ENCODE results near the gene AKT3. TPM values are rescaled to one million over a fixed set of nuclear protein-coding genes. Genes with fewer than 3 reads are reported as not detected.

The AKT3 gene
- total and polyA plus RNA-seq, 2 of the 8 experiments (the other 6 are each of a cell fraction or from before 2014, with no cell fraction given): 6.0 to 36.4 TPM

GRCh38 chr1:243723458-243724043 lies 126.5 kb downstream of the AKT3 start:
- Histone ChIP-seq H3K56ac (replicated peaks; ENCODE audit: insufficient read length, low read depth, low read length) (no peak overlapping the region), H3K9ac (replicated peaks in 1 of 4; ENCODE audit: extremely low read depth in 1 of 4, low read depth in 3 of 4, low read length in 3 of 4) (no peak overlapping the region), H2BK5ac (ENCODE audit: low read depth, low read length) (no peak overlapping the region), H4K8ac (ENCODE audit: extremely low read depth, insufficient read depth, low read length) (no peak overlapping the region), H3K27ac (ENCODE audit: low read depth, low read length) (no peak overlapping the region), H3K23me2 (ENCODE audit: low read depth, low read length) (no peaks in the 10 kb centered on the region), H3K27me3 (replicated peaks in 1 of 4; ENCODE audit: control insufficient read depth in 3 of 4, extremely low read depth in 1 of 4, insufficient read depth in 3 of 4, low read length in 3 of 4) (no peaks in the 10 kb centered on the region), H3K18ac (ENCODE audit: extremely low read depth, low read length) (no peak overlapping the region), H2BK20ac (ENCODE audit: low read length) (no peak overlapping the region), H4K5ac (ENCODE audit: insufficient read length, low read depth, low read length) (no peak overlapping the region), H2AK5ac (ENCODE audit: low read depth, low read length) (no peak overlapping the region), H3K9me3 (ENCODE audit: insufficient read depth in 2 of 2, low read depth in 1 of 2, low read length in 1 of 2) (no peaks in the 10 kb centered on the region), H3K23ac (ENCODE audit: insufficient read length) (no peak overlapping the region), H2BK120ac (replicated peaks; ENCODE audit: low read depth, low read length) (no peak overlapping the region), H2AFZ (ENCODE audit: low read length) (no peak overlapping the region), H3K79me1 (ENCODE audit: low read depth, low read length) (no peaks in the 10 kb centered on the region; the same call in 1 of the 2 replicates), H3K14ac (ENCODE audit: insufficient read length) (no peak overlapping the region), H2BK12ac (ENCODE audit: low read depth, low read length) (no peak overlapping the region), H3K4me3 (ENCODE audit: extremely low read depth in 1 of 4, insufficient read depth in 2 of 4, low read depth in 3 of 4, low read length in 4 of 4) (no peak overlapping the region), H2BK15ac (ENCODE audit: low read length) (no peak overlapping the region), H3K79me2 (ENCODE audit: control insufficient read depth in 1 of 2, insufficient read depth in 2 of 2, low read length in 2 of 2) (no peaks in the 10 kb centered on the region), H3K4me2 (ENCODE audit: insufficient read depth in 1 of 2, low read depth in 2 of 2, low read length in 2 of 2) (no peak overlapping the region), H3K4ac (replicated peaks; ENCODE audit: insufficient read length, low read depth, low read length) (no peak overlapping the region), H3K4me1 (replicated peaks in 1 of 4; ENCODE audit: control insufficient read depth in 3 of 4, insufficient read depth in 4 of 4, low read length in 3 of 4) (peaks cover 0 to 2% (median 0%) of the 10 kb centered on the region in 4 experiments; a peak in 1 of 7 replicates), H4K91ac (replicated peaks; ENCODE audit: insufficient read length, low read length) (no peak overlapping the region), H3K36me3 (ENCODE audit: control insufficient read depth in 2 of 4, insufficient read depth in 4 of 4, low read length in 3 of 4) (no peaks in the 10 kb centered on the region), H4K20me1 (replicated peaks in 1 of 2; ENCODE audit: control insufficient read depth in 1 of 2, insufficient read depth in 2 of 2, low read length in 2 of 2) (no peaks in the 10 kb centered on the region)
- WGBS, 2 experiments (ENCODE audit: extremely low coverage in 1 of 2, insufficient coverage in 1 of 2, insufficient read length in 1 of 2, insufficient replicate concordance in 2 of 2, low coverage in 1 of 2, low lambda C conversion rate in 2 of 2, missing lambda C conversion rate in 1 of 2): 87% methylated on average over 3 of the region's 3 CpGs; no CpG with 5 or more reads in 1 of the 2 experiments
- CTCF ChIA-PET (ENCODE audit: partially characterized antibody): interaction anchor here (0.6 to 1.4 kb wide), 3 partner anchors 9 to 99 kb away, joined by 3 read pairs; no protein-coding TSS in a partner anchor
- no peak for DNase-seq (ENCODE audit: low read depth in 1 of 2, low spot score in 2 of 2)
- POLR2A ChIA-PET (ENCODE audit: partially characterized antibody): no interaction called here
- FAIRE-seq: no peak
- TF ChIP-seq ZNF274 (IDR thresholded peaks at IDR 0.05; ENCODE audit: borderline replicate concordance, extremely low read depth, low read length): no peak
- TF ChIP-seq JUN (IDR thresholded peaks at IDR 0.05; ENCODE audit: low read depth, low read length): no peak
- TF ChIP-seq MAX (IDR thresholded peaks at IDR 0.05): no peak
- TF ChIP-seq POLR2AphosphoS5 (IDR thresholded peaks at IDR 0.05; ENCODE audit: low read depth, low read length): no peak
- TF ChIP-seq CTCF (IDR thresholded peaks at IDR 0.05; ENCODE audit: control extremely low read depth in 1 of 3, insufficient read depth in 1 of 3, low read depth in 1 of 3, low read length in 3 of 3): no peak
- no peak for TF ChIP-seq BCL11A (IDR thresholded peaks at IDR 0.05; ENCODE audit: low read depth in 2 of 2, low read length in 2 of 2)
- no peak for TF ChIP-seq JUND (IDR thresholded peaks at IDR 0.05; ENCODE audit: low read length)
- TF ChIP-seq RNF2 (IDR thresholded peaks at IDR 0.05; ENCODE audit: borderline replicate concordance, low read depth, low read length, missing control alignments, poor library complexity, severe bottlenecking): no peak
- TF ChIP-seq EP300 (IDR thresholded peaks at IDR 0.05; ENCODE audit: borderline replicate concordance in 1 of 2, low read depth in 2 of 2, low read length in 2 of 2): no peak
- no peak for TF ChIP-seq SUZ12 (IDR thresholded peaks at IDR 0.05; ENCODE audit: low read length)

Data from H1 (cell line).